VCaP (cell line): Measurements from ENCODE around the gene TCAF2.
"Not testable (repeated sequence)": the region's sequence is repeated elsewhere in the genome, so short reads cannot be mapped to it uniquely, and the experiment has no call there.

Source experiments
- H3K27ac ChIP-seq: fragments of 450-650 bp; 2 replicates; pipeline ENCODE4 v1.5.1; 2017

The TCAF2 gene

DNA sequence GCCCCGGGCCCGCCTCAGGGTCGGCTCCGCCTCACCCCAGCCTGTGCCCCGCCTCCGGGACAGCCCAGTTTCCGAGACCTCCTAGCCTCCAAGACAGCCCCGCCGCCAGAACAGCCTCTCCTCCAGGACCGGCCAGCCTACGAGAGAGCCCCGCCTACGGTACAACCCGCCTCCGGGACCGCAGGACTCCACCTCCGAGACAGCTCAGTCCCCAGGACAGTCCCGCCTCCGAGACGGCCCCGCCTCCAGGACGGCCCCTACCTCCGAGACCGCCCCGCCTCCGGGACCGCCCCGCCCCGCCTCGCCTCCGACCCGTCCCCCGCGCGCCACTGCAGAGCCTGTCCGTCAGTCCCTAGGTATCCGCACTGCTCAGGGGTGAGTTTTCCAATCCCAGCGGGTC is at the start of gene TCAF2:
TSS of gene TCAF2 (plus strand) at position 329 of the 400 bp plus-strand sequence.
- not testable (repeated sequence) for H3K27ac ChIP-seq

DNA sequence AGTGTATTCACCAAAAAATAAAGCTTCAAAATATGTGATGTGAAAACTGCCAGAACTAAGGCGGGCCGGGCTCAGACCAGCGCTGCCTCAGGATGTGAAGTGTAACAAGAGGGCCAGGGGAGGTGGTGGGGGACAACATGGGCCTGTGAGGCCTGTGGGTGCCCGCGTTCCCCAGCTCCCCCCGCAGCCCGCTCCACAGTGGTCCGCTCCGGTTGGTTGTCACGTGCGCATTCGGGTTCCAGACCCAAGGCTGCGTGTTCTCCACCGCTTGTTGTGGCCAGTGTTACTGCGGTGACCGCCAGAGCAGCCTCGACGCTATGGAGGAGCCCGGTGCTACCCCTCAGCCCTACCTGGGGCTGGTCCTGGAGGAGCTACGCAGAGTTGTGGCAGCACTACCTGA is 49.3 kb upstream of the TCAF2 start, which contains the start of gene CTAGE15:
TSS of gene CTAGE15 (plus strand) at position 301 of the 400 bp plus-strand sequence. CDS start at position 318, 17 bp downstream.
- not testable (repeated sequence) for H3K27ac ChIP-seq

DNA sequence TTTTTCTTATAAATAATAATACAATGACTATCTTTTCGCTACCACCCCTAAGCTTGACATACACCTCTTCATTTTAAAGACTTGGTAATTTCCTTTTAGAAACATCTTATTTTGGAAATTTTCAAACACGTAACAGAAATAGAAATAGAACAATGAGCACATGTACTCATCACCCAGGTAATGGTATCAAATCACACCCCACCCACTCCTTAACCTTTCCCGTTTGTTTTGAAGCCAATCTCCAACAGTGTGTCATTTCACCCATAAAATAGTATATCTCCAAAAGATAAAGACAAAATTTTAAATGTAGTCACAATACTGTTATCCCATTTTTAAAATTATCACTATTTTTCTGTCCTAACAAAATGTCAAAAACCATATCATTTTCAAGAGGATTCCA is 32.6 kb upstream of the TCAF2 start:
- not testable (repeated sequence) for H3K27ac ChIP-seq

DNA sequence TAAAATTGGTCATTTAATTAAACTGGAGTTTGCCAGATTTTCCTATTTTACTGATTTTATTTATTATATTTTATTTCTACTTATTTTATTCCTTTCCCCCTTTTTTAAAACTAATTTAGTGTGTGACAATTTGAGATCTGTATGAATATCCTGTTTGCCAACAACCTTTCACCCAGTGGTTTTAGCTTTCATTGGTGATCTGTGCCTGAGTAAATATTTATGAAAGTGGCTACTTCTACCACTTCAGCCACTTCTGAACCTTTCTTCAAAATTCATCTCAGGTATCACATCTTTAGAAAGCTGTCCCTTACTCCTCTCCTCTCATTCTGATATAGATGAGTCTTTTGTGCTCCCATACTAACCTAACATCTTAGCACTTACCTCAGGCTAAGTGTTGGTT is 30.9 kb upstream of the TCAF2 start:
- not testable (repeated sequence) for H3K27ac ChIP-seq

DNA sequence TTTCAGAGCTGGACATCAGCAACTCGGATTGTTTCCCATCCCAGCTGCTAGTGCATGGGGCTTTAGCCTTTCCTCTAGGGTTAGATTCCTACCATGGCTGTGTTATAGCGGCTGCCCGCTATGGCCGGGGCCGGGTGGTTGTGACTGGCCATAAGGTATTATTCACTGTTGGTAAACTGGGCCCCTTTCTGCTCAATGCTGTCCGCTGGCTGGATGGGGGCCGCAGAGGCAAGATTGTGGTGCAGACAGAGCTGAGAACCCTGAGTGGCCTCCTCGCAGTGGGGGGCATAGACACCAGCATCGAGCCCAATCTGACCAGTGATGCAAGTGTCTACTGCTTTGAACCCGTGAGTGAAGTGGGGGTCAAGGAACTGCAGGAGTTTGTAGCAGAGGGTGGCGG is 22.7 kb upstream of the TCAF2 start:
- not testable (repeated sequence) for H3K27ac ChIP-seq

DNA sequence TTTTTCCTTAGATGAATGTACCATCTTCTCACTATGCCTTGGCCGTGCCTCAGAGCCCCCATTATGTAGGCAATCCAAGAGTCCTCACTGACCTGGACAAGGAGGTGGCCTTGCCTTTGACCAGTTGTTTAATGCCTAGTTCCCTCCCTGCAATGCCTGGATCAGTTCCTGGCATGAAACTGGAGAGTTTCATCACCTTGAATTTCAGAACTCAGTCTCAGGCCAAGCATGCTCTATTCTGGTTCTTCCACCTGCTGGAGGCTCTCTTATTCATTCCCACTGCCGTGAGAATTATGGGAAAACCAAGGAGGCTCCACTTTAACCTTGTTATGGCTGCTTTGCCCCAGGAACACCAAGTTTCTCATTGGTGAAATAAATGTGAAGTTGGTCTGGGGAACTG is 17.2 kb upstream of the TCAF2 start:
- not testable (repeated sequence) for H3K27ac ChIP-seq

DNA sequence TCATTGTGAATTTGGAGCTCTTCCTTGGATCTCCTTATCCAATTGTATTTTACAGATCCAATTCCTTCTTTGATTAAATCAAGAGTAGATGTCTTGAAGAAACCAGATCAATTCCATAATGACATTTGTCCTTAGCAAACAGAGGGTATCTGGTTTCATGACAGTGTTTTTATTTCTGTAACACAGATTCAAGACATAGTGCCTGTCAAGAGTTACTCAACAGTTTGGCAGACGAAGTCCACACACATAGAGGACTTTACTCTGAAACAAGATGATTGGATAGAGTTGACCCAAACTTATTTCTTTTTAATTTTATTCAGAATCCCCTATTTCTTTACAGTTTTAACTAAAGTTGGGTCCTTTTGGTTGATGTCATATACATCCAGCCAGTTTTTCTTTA is 14.7 kb upstream of the TCAF2 start:
- not testable (repeated sequence) for H3K27ac ChIP-seq

DNA sequence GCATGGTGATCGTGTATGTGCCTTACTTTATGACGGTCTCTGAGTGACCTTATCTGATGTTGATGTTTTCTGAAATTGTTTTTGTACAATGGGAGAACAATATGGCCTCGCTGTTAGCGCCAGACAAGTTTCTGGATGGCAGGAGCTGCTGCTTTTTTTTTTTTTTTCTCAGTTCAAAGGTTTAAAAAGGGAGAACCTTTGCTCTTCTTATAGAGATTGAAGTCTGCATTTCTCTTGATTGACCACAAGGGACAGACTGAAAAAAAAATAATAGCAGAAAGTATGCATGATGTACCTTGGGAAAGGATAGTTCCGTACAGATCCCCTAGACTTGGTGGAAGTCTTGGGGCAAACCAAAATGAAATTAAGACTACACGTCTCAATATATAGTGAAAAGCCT is 5.2 kb upstream of the TCAF2 start:
- not testable (repeated sequence) for H3K27ac ChIP-seq

DNA sequence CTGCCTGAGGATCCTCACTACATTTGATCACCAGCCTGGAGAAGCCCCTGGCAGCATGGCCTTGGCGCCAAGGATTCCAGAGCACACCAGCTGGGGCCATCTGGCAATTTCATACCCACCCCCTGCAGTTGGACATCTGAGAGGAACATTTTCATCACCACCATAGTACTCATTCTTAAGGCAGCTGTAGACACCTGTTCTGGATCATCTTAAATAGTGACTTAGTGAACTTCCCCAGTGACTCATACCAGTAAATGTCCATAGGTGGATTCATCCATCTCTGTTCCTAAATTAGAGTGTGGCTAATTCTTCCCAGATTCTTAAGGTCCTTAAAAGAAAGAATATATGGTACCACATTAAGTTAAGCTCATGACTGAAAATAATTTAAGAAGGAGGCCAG is 3.6 kb upstream of the TCAF2 start:
- H3K27ac ChIP-seq, result not testable (repeated sequence)

DNA sequence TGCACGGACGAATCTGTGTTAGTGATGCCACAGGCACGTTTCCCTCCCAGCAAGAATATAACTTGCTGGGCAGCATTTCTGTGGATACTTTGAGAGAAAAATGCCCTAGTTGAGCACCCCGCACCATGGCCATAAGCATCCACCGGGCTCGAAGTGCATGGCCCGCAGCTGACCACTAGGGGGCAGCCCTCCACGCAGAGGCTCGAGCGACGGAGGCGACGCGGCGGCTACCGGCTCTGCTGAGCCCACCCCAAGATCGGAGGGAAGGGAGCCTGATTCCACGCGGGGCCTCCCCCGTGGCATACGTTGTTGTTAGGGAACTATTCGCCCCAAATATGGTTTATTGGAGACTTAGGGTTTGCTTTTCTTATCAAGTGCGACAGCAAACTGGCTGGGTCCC is 716 bp upstream of the TCAF2 start:
- not testable (repeated sequence) for H3K27ac ChIP-seq

DNA sequence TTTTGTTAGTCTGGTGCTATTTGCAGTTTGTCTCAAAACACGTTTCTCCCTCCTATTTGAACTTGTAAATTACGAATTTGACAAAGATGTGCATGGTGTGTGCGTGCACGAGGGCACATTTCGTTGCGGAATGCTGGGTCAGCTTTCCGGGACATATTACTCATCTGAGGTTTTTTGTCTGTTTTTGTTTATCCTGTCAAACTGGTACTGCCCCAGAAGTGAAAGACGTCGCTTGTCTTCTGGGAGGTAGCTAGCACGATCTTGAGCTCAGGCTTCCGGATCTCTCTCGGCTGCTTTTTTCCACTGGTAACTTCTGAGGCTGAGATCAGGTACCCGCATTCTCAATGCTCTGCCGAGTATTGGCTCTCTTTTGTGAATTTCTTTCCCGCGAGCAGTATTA is 401 bp downstream of the TCAF2 start:
- H3K27ac ChIP-seq, result not testable (repeated sequence)

DNA sequence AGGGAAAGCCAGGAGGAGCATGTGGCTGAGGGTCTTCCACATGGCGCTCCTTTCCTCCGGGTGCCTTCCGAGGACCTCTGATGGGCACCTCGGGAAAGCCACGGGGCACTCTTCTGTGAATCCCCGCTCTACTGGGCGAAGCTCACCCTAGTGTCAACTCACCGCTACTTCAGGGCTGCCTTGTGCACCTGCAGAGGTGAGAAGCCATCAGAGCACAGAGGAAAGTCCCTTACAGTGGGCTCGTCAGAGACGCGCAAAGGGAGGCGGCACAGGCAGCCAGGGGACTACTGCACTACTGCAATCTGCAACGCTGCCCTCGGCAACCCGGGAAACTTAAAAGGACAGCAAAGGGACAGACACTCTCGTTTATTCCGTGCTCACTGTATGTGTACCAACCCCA is 1.4 kb downstream of the TCAF2 start:
- H3K27ac ChIP-seq, result not testable (repeated sequence)

DNA sequence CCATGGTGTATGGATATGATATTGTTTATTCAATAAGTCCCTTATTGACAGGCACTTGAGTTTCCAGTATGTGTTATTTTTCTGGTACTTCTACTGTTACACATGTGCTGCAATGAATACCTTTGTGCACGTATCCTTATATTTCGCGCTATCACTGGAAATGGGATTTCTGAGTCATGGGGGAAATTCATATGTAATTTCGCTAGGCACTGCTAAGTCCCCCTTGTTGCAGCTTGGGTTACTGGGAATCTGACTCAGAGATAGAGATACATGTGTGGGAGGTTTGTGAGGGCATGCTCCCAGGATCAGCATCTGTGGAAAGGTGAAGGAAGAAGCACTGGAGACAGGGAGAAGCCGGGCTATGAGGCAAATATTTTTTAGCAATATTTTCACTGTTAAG is 9.9 kb downstream of the TCAF2 start:
- not testable (repeated sequence) for H3K27ac ChIP-seq

DNA sequence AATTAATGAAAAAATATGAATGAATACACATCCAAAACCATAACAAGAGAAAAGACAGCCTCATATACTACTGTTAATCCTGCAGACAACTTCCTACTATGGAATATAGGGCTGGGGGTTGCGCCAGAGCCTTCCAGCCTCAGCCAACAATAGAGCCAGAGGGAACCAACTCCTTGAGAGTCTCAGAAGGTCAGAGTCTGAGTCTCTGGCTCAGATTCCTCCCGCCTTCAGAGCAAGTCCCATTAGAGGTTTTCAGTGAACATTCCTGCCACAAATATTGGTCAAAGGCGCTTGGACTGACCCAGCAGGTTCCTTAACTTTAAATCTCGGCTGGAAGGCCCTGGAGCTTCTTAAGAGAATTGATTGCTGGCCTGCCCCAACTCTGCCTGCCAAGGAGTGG is 11.7 kb downstream of the TCAF2 start:
- not testable (repeated sequence) for H3K27ac ChIP-seq

DNA sequence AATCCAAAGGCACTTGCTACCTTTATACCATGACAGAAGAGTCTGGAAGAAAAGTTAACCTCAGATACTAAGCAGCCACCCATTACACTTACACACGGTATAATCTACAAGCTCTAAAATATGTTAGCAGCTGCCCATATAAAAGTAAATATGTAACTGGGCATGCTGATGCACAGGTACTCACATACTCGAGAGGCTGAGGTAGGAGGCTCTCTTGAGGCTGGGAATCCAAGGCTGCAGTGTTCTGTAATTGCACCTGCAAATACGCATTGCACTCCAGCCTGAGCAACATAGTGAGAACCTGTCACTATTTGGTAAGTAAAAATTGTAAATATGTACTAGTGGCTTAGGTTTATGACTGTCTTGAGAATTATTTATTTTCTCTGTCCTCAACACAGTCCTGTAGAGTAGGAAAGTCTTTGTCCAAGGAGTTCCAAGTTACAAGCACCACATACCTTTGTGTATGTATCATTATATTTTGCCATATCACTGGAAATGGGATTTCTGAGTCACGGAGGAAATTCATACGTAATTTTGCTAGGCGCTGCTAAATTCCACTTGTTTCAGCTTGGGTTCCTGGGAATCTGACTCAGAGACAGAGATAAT is 12.3 kb downstream of the TCAF2 start:
- H3K27ac ChIP-seq, result not testable (repeated sequence)

DNA sequence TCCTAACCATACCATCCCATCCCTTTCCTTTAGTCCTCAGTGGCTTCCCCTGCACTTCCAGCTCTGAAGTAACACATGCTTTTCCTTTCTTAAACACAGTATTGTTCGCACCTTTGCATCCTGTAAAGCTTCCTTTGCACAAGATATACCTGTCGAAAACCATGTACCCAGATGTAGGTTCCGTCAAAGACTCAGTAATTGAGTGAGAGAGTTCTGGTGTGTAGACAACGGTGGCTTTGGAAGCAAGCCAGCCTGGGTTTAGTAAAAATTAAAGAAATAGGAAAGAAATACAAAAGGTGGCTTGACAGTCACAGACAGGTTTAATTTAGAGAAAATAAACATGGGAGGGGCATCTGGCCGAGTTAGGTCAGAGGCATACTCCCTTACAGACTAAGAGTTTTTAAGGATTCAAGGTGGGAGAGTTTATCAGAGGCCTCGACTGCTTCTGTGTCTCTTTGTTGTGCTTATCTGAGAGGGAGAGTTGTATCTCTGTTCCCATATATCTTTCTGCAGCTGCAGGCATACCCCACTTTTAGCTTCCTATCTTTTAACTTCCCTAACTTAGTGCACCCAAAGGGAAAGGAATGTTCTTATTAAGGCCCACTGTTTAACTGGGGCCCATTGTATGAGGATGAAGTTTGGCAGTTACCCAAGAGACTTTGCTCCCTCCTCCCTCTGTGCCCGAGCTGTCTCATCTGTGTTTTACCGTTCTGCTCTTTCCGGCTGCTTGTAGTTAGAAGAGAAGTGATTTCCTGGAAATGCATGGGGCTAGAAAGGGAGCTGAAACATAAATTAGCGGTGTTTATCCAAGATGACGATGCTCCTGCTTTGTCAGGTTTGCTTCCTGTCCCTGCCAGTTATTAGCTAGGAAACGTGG is 14.8 kb downstream of the TCAF2 start:
- H3K27ac ChIP-seq, result not testable (repeated sequence)

DNA sequence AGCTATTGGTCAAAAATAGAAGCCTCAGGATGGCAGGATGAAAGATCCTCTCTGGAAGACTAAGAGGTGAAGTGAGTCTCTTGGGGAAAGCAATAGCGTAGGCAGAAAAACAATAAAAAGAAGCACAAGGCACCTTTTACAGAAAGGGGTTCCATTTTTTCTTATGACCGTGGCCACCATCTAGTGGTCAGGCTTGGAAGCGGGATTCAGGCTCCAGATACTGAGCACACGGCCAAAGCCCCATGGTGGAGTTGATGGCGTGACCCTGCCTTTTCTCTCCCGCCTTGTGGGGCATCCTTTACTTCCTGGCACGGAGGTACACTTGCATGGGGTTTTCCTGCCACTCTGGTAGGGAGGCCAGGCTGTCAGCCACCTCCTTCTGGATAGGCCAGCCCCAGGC is 18.6 kb downstream of the TCAF2 start:
- not testable (repeated sequence) for H3K27ac ChIP-seq

DNA sequence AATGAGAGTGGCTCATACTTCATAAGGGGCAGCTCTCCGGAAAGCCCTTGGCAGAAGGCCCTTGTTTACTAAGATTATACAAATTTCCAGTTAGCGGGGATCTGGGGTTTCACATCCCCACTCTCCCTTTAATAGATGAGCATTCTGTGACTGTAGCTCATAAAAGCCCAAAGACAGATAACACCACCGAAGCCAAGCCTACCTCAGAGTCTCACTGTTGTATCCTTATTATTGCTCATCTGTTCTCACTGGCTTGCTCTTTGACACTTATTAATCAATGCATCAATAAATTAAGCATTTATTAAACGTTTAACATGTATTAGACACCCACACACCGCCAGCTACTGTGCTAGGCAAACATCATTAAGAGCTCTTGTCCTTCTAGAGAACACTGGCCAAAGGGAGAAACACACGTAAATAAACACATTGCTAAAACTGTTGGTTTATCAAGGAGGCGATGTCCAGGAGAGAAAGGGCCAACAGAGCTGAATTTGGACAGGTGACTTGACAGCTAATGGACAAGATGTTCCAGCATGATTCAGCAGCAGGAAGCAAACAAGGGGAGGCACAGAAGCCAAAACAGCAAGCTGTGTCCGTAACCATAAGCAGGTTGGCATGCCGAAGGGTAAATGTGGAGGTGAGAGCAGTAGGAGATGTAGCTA is 19.9 kb downstream of the TCAF2 start:
- not testable (repeated sequence) for H3K27ac ChIP-seq

DNA sequence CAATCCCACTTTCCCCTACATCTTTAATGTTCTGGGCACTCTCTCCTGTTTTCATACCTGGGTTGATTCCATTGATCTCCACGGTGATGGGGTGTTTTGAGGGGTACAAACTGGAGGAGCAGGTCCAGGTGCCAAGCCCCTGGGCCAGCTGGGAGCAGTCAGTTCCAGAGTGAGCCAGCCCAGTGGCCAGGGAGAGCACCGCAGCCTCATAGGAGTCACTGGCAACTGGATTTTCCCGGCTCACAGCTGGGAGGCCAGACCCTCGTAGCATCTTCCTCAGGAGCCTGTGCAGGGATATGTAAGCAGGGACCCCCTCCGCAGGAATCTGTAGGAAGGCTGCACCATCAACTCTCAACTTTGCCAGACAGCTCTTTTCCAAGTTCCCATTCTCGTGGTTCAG is 25.8 kb downstream of the TCAF2 start:
- not testable (repeated sequence) for H3K27ac ChIP-seq

DNA sequence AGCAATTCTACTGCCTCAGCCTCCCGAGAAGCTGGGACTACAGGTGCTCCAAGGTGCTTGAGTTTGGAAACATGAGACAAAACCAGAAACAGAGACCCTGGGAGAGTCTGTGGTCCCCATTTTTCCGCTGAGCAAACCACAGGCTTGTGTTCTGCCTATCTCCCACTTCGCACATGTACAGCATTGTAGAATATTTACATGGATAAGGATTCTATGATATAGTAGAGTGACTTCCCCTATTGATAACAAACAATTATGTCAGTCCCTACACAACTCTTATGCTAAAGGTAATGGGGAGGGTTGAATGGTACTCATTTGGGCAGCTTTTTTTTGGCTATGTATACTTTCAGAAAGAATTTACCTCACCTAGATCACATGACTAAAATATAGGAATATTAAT is 29.1 kb downstream of the TCAF2 start:
- not testable (repeated sequence) for H3K27ac ChIP-seq

DNA sequence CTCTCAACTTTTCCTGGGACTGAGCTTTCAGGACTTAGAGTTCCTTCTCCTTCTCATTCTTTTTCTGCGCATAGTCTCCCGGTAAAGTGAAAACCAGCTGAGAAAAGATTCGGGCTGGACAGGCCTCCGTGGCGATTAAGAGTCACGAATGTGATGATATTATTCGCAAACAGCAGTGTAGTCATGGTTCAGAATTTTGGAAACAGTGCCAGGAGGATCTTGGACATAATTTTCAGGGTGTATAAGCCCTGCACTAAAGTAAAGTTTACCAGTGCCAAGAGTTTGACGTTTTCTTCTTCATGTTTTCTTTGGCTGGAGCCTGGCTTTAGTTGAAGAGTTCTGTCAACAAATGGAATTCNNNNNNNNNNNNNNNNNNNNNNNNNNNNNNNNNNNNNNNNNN is 29.7 kb downstream of the TCAF2 start:
- H3K27ac ChIP-seq, result not testable (repeated sequence)
